Liver (tissue), 3 donors: ENCODE data around the gene ILK.

Source experiments
- CTCF ChIP-seq: fragments of 150-350 bp; IDR thresholded peaks from 2 replicates; pipeline ENCODE4 v1.5.1; 2017; ENCODE audit warnings: improper control_type of control experiment, low read depth, low read length; ENCODE audit not compliant: missing input control
- HNF4A ChIP-seq, 2 donors: conservative IDR thresholded peaks; 2 replicates each; pipeline ENCODE4 v1.6.1; 2016; ENCODE audit warnings: antibody characterized with exemption in 2 of 2, mild to moderate bottlenecking in 2 of 2
- MAX ChIP-seq: IDR thresholded peaks from 2 replicates; pipeline ENCODE4 v1.6.1; 2016; ENCODE audit warnings: antibody characterized with exemption
- REST ChIP-seq: IDR thresholded peaks from 2 replicates; pipeline ENCODE4 v1.6.1; 2016; ENCODE audit warnings: antibody characterized with exemption, mild to moderate bottlenecking
- TAF1 ChIP-seq: conservative IDR thresholded peaks from 2 replicates; pipeline ENCODE4 v1.6.1; 2016; ENCODE audit warnings: antibody characterized with exemption, mild to moderate bottlenecking
- YY1 ChIP-seq: IDR thresholded peaks from 2 replicates; pipeline ENCODE4 v1.6.1; 2016; ENCODE audit warnings: antibody characterized with exemption, mild to moderate bottlenecking
- donor health status: healthy.
- donor health status: healthy.

- TF ChIP-seq TAF1 (no peak), CTCF (no peak), REST (no peak), HNF4A (conservative IDR thresholded peaks at IDR 0.05) (no peak), MAX (no peak), YY1 (no peak)
Measured at GRCh38 chr11:6568191-6568918, 35.2 kb upstream of the ILK start.
